Mesenchymal stem cell (in vitro differentiated cells and primary cell): Measurements from ENCODE around the gene EML6.
A peak's percentile ranks its signal among the peaks of the same experiment; 100 is the strongest.

Experiments
- DNase-seq: peaks from one replicate; pipeline ENCODE4 v3.0.0-alpha.2; 2013
- H2AFZ ChIP-seq: one replicate; pipeline ENCODE4 v1.6.1; 2013; ENCODE audit warnings: low read depth, mild to moderate bottlenecking, control low read depth, inconsistent platforms, low read length, moderate library complexity
- H2AK5ac ChIP-seq: 2 replicates; pipeline ENCODE4 v1.6.1; 2013; ENCODE audit warnings: low read length, moderate library complexity, mild to moderate bottlenecking, inconsistent platforms; ENCODE audit not compliant: severe bottlenecking
- H2BK120ac ChIP-seq: one replicate; pipeline ENCODE4 v1.6.1; 2013; ENCODE audit warnings: low read depth, mild to moderate bottlenecking, inconsistent platforms, low read length, moderate library complexity
- H2BK12ac ChIP-seq, 2 experiments: one replicate each; pipeline ENCODE4 v1.6.1; 2013; ENCODE audit warnings: inconsistent platforms in 2 of 2, low read length in 2 of 2, mild to moderate bottlenecking in 2 of 2, moderate library complexity in 2 of 2, control low read depth in 1 of 2
- H2BK15ac ChIP-seq: one replicate; pipeline ENCODE4 v1.6.1; 2013; ENCODE audit warnings: mild to moderate bottlenecking, low read depth, inconsistent platforms; ENCODE audit not compliant: poor library complexity, severe bottlenecking
- H2BK5ac ChIP-seq: 2 replicates; pipeline ENCODE4 v1.6.1; 2013; ENCODE audit warnings: low read depth, mild to moderate bottlenecking, low read length, control low read depth, inconsistent platforms; ENCODE audit not compliant: poor library complexity, severe bottlenecking
- H3K14ac ChIP-seq, 2 experiments: one replicate each; pipeline ENCODE4 v1.6.1; 2013; ENCODE audit warnings: inconsistent platforms in 2 of 2, low read length in 2 of 2, control low read depth in 1 of 2, mild to moderate bottlenecking in 1 of 2, moderate library complexity in 1 of 2
- H3K18ac ChIP-seq, 2 experiments: one replicate each; pipeline ENCODE4 v1.6.1; 2013; ENCODE audit warnings: inconsistent platforms in 2 of 2, low read length in 2 of 2, control low read depth in 1 of 2, low read depth in 1 of 2, mild to moderate bottlenecking in 1 of 2
- H3K23ac ChIP-seq, 2 experiments: one replicate each; pipeline ENCODE4 v1.6.1; 2013; ENCODE audit warnings: inconsistent platforms in 2 of 2, low read length in 2 of 2, mild to moderate bottlenecking in 2 of 2, moderate library complexity in 2 of 2, control low read depth in 1 of 2
- H3K27ac ChIP-seq: 2 replicates; pipeline ENCODE4 v1.5.1; 2013; ENCODE audit warnings: mild to moderate bottlenecking, moderate library complexity, low read length, control low read depth, inconsistent platforms; ENCODE audit not compliant: poor library complexity, severe bottlenecking
- H3K27me3 ChIP-seq, 2 experiments: 2 replicates each; pipeline versions ENCODE4 v1.6.1 to v1.7.0; 2013; ENCODE audit warnings: low read length in 2 of 2, mild to moderate bottlenecking in 2 of 2, moderate library complexity in 2 of 2, control low read depth in 1 of 2, inconsistent platforms in 1 of 2; ENCODE audit not compliant: control insufficient read depth in 1 of 2, insufficient read depth in 1 of 2
- H3K36me3 ChIP-seq, 2 experiments: 2 replicates each; pipeline versions ENCODE4 v1.6.1 to v1.7.0; 2013; ENCODE audit warnings: low read length in 2 of 2, control low read depth in 1 of 2, inconsistent platforms in 1 of 2, low read depth in 1 of 2, mild to moderate bottlenecking in 1 of 2; ENCODE audit not compliant: insufficient read depth in 2 of 2, control insufficient read depth in 1 of 2
- H3K4ac ChIP-seq, 2 experiments: one replicate each; pipeline ENCODE4 v1.6.1; 2013; ENCODE audit warnings: inconsistent platforms in 2 of 2, low read length in 2 of 2, mild to moderate bottlenecking in 2 of 2, moderate library complexity in 2 of 2, control low read depth in 1 of 2, low read depth in 1 of 2
- H3K4me1 ChIP-seq: 2 replicates; pipeline ENCODE4 v1.6.1; 2013; ENCODE audit warnings: low read depth, low read length, control low read depth; ENCODE audit not compliant: control insufficient read depth, insufficient read depth
- H3K4me2 ChIP-seq: 2 replicates; pipeline ENCODE4 v1.6.1; 2013; ENCODE audit warnings: low read length, mild to moderate bottlenecking, inconsistent platforms; ENCODE audit not compliant: poor library complexity, severe bottlenecking
- H3K4me3 ChIP-seq, 2 experiments: 2 replicates each; pipeline versions ENCODE4 v1.5.1 to v1.7.0; 2013; ENCODE audit warnings: low read length in 2 of 2, mild to moderate bottlenecking in 2 of 2, control low read depth in 1 of 2, low read depth in 1 of 2; ENCODE audit not compliant: insufficient read depth in 1 of 2
- H3K79me1 ChIP-seq: replicated peaks from 2 replicates; pipeline ENCODE4 v1.6.1; 2013; ENCODE audit warnings: mild to moderate bottlenecking, control low read depth, low read length, inconsistent platforms; ENCODE audit not compliant: poor library complexity, severe bottlenecking
- H3K9ac ChIP-seq: 2 replicates; pipeline ENCODE4 v1.7.0; 2013; ENCODE audit warnings: mild to moderate bottlenecking, low read length, moderate library complexity
- H3K9me3 ChIP-seq: 2 replicates; pipeline ENCODE4 v1.7.0; 2013; ENCODE audit warnings: mild to moderate bottlenecking, low read length; ENCODE audit not compliant: control insufficient read depth
- H4K8ac ChIP-seq: one replicate; pipeline ENCODE4 v1.6.1; 2013; ENCODE audit warnings: inconsistent platforms, mild to moderate bottlenecking, low read length, moderate library complexity
- H4K91ac ChIP-seq: one replicate; pipeline ENCODE4 v1.6.1; 2013; ENCODE audit warnings: mild to moderate bottlenecking, low read length, inconsistent platforms
- WGBS: methylation state at CpG from one replicate; pipeline ENCODE4 v1.1.7; 2013; ENCODE audit warnings: mixed read lengths; 5-methylcytosine and 5-hydroxymethylcytosine counted together

EML6 gene

DNA sequence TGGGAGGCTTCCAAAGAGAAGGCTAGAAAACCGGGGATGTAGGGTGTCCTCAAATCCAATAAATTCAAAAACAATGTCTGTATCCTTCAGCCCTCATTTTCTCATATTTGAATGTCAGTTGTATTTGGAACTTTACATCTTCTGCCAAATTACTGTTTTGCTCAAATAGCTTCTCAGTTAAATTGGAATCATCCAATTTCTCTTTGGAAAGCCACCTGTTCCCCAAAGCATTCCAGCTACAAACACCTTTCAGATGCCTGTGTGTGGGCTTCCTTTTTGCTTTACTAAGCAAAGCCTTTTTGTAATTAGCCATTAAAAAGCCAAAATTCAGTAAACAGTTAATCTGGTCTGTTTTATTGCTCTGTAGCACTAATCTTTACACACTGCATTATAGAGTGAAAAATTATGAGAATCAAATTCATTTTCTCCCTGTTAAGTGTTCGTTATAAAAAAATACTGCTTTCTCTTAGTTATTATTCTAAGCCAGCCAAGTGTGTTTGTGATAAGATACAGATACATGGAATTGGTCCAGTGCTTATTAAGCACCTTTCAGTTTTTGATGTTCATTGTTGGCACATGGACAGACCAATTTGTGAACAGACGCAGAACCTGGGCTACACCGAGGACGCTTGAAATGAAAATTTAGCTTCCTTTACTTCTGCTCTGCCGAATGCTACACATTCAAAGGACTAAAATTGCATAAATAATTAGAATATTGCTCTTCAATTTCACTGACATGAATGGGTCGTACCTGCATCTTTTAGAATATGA, 175.2 kb downstream of the EML6 start:
- no peak overlapping the region for H2BK12ac ChIP-seq
- no peak overlapping the region for H3K9ac ChIP-seq
- no peak overlapping the region for H3K4me3 ChIP-seq
- no peak overlapping the region for H3K27ac ChIP-seq
- H4K8ac ChIP-seq, result no peak overlapping the region
- H3K4me1 ChIP-seq, result peaks cover 3% of the 10 kb centered on the region
- no peak for DNase-seq
- H3K79me1 ChIP-seq, result peaks cover 9% of the 10 kb centered on the region
- no peak overlapping the region for H3K4me2 ChIP-seq
- no peak overlapping the region for H3K23ac ChIP-seq
- no peak overlapping the region for H2BK15ac ChIP-seq
- no peak overlapping the region for H4K91ac ChIP-seq
- no peaks in the 10 kb centered on the region for H3K36me3 ChIP-seq
- no peaks in the 10 kb centered on the region for H3K27me3 ChIP-seq
- H2AFZ ChIP-seq, result no peak overlapping the region
- H3K9me3 ChIP-seq, result peaks cover 12% of the 10 kb centered on the region
- H3K14ac ChIP-seq, result no peak overlapping the region
- H3K4ac ChIP-seq, result no peak overlapping the region
- no peak overlapping the region for H3K18ac ChIP-seq
- H2BK120ac ChIP-seq, result no peak overlapping the region
- H2BK5ac ChIP-seq, result no peak overlapping the region
- H2AK5ac ChIP-seq, result no peak overlapping the region
- WGBS, result 87% methylated on average over 4 of the region's 7 CpGs

- Histone ChIP-seq H3K18ac (no peak overlapping the region), H4K91ac (no peak overlapping the region), H2AK5ac (peak overlapping the region; percentile 54), H3K27ac (no peak overlapping the region), H3K4ac (no peak overlapping the region), H2BK5ac (no peak overlapping the region), H3K27me3 (no peaks in the 10 kb centered on the region), H2BK12ac (peak overlapping the region; percentile 23 to 25), H2BK120ac (no peak overlapping the region), H3K9ac (no peak overlapping the region), H3K79me1 (peaks cover 9% of the 10 kb centered on the region), H3K9me3 (peaks cover 12% of the 10 kb centered on the region), H3K14ac (no peak overlapping the region), H3K36me3 (no peaks in the 10 kb centered on the region), H3K4me3 (no peak overlapping the region), H2BK15ac (no peak overlapping the region), H4K8ac (no peak overlapping the region), H2AFZ (no peak overlapping the region), H3K4me1 (peaks cover 5% of the 10 kb centered on the region), H3K23ac (no peak overlapping the region), H3K4me2 (no peak overlapping the region)
- DNase-seq, result peak; percentile 65
- no CpG with 5 or more reads among the region's 5 CpGs for WGBS
Measured at GRCh38 chr2:54899576-54900200, 176.2 kb downstream of the EML6 start.

DNA sequence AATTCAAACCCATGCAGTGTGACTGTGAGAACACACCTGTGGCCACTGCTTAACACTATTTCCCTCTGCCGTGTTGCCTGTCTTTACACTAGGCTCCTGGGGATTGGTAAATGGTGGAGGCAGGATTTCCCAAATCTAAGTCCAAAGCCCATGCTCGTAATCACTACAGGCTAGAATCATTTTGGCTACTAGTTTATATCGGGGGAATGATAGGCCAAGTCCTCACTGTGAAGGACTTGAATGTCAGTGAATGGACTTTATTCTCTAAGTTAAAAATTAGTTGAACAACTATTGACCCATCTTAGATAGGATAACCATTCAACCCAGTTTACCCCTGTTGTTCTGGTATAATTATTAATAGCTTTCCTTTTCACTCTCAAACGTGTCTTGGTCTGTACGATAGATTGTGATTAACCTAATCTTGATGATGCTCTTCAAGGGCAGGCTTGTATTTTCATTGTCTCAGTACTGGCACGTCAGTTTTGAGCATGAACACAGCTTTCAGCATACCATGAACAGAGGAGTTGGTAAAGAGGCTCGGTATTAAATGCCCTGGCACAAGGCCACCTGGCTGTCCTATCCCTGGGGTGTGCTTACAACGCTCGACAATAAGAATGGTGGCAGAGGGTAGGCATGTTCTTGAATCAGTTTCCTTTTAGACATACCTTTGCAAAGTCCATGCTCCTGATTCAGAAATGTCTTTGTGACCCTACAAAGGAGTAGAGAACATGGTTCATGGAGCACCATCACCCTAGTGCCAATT, 177.9 kb downstream of the EML6 start:
- Histone ChIP-seq H2AK5ac (no peak overlapping the region), H3K14ac (no peak overlapping the region), H3K23ac (no peak overlapping the region), H3K9ac (no peak overlapping the region), H3K4me3 (no peak overlapping the region), H2BK5ac (no peak overlapping the region), H3K27ac (no peak overlapping the region), H3K4ac (no peak overlapping the region), H2BK12ac (no peak overlapping the region), H3K79me1 (peaks cover 11% of the 10 kb centered on the region), H3K9me3 (no peaks in the 10 kb centered on the region), H2BK120ac (no peak overlapping the region), H3K18ac (no peak overlapping the region), H3K36me3 (no peaks in the 10 kb centered on the region), H2BK15ac (no peak overlapping the region), H3K4me2 (no peak overlapping the region), H4K8ac (no peak overlapping the region), H3K4me1 (peaks cover 6% of the 10 kb centered on the region), H3K27me3 (no peaks in the 10 kb centered on the region), H2AFZ (no peak overlapping the region), H4K91ac (no peak overlapping the region)
- DNase-seq, result no peak
- 98% methylated on average over 8 of the region's 9 CpGs for WGBS

- Histone ChIP-seq H4K8ac (no peak overlapping the region), H3K36me3 (no peaks in the 10 kb centered on the region), H3K9me3 (no peaks in the 10 kb centered on the region), H2BK5ac (no peak overlapping the region), H2AK5ac (no peak overlapping the region), H3K4me3 (no peak overlapping the region), H3K14ac (no peak overlapping the region), H3K79me1 (peaks cover 11% of the 10 kb centered on the region), H2AFZ (no peak overlapping the region), H2BK15ac (no peak overlapping the region), H4K91ac (no peak overlapping the region), H3K4me2 (no peak overlapping the region), H3K4ac (no peak overlapping the region), H3K4me1 (peaks cover 7% of the 10 kb centered on the region), H3K27ac (no peak overlapping the region), H2BK120ac (no peak overlapping the region), H3K18ac (no peak overlapping the region), H2BK12ac (no peak overlapping the region), H3K9ac (no peak overlapping the region), H3K23ac (no peak overlapping the region), H3K27me3 (no peaks in the 10 kb centered on the region)
- no peak for DNase-seq
- WGBS, result 92% methylated on average over 5 of the region's 7 CpGs
Measured at GRCh38 chr2:54902763-54903162, 179.3 kb downstream of the EML6 start.
